Activated naive CD8-positive, alpha-beta T cell treated with anti-CD3 and anti-CD28 coated beads for 36 hours (primary cell): ENCODE measurements around the gene MAN2A1. TPM values are rescaled to one million over a fixed set of nuclear protein-coding genes. Genes with fewer than 3 reads are reported as not detected.

Experiments used
- DNase-seq: peaks from one replicate; pipeline ENCODE4 v3.0.0; 2021
- H3K27ac Mint-ChIP-seq: one replicate; pipeline ENCODE4 v1.8.0; 2022; ENCODE audit warnings: mild to moderate bottlenecking, moderate library complexity, mixed read lengths
- H3K27me3 Mint-ChIP-seq: one replicate; pipeline ENCODE4 v1.8.0; 2022; ENCODE audit warnings: mild to moderate bottlenecking, mixed read lengths
- H3K36me3 Mint-ChIP-seq: one replicate; pipeline ENCODE4 v1.8.0; 2021; ENCODE audit warnings: mild to moderate bottlenecking, mixed read lengths
- H3K4me1 Mint-ChIP-seq: one replicate; pipeline ENCODE4 v1.8.0; 2021; ENCODE audit warnings: mixed read lengths
- H3K4me3 Mint-ChIP-seq: one replicate; pipeline ENCODE4 v1.8.0; 2022; ENCODE audit warnings: mild to moderate bottlenecking, moderate library complexity, mixed read lengths
- H3K9me3 Mint-ChIP-seq: one replicate; pipeline ENCODE4 v1.8.0; 2022; ENCODE audit warnings: mixed read lengths
- total RNA-seq, 2 experiments: library from RNA; stranded (reverse); gene quantifications; one replicate each; pipeline ENCODE4 v1.2.3, GENCODE V29; 2021

The MAN2A1 gene
- total RNA-seq, 2 experiments from 2014 or later, result 28.7 to 28.8 TPM

GRCh38 chr5:109862301-109862700 lies 172.6 kb downstream of the MAN2A1 start:
- DNase-seq, result no peak
- Mint-ChIP-seq H3K27ac (no peak overlapping the region), H3K4me1 (peaks cover 44% of the 10 kb centered on the region), H3K36me3 (peaks cover 64% of the 10 kb centered on the region), H3K4me3 (no peak overlapping the region), H3K9me3 (no peaks in the 10 kb centered on the region), H3K27me3 (no peaks in the 10 kb centered on the region)

GRCh38 chr5:109863752-109864151 lies 174.0 kb downstream of the MAN2A1 start:
- Mint-ChIP-seq H3K4me1 (peaks cover 43% of the 10 kb centered on the region), H3K27me3 (no peaks in the 10 kb centered on the region), H3K36me3 (peaks cover 67% of the 10 kb centered on the region), H3K27ac (peak overlapping the region; percentile 38), H3K9me3 (no peaks in the 10 kb centered on the region), H3K4me3 (no peak overlapping the region)
- no peak for DNase-seq

- peaks cover 47% of the 10 kb centered on the region for H3K4me1 Mint-ChIP-seq
- H3K36me3 Mint-ChIP-seq, result peaks cover 62% of the 10 kb centered on the region
- no peaks in the 10 kb centered on the region for H3K27me3 Mint-ChIP-seq
- H3K27ac Mint-ChIP-seq, result no peak overlapping the region
- H3K4me3 Mint-ChIP-seq, result no peak overlapping the region
- no peak for DNase-seq
- no peaks in the 10 kb centered on the region for H3K9me3 Mint-ChIP-seq
Observed at GRCh38 chr5:109865637-109866036, 175.9 kb downstream of the MAN2A1 start.

- no peaks in the 10 kb centered on the region for H3K9me3 Mint-ChIP-seq
- DNase-seq, result no peak
- H3K27me3 Mint-ChIP-seq, result no peaks in the 10 kb centered on the region
- peaks cover 63% of the 10 kb centered on the region for H3K36me3 Mint-ChIP-seq
- peaks cover 48% of the 10 kb centered on the region for H3K4me1 Mint-ChIP-seq
- H3K27ac Mint-ChIP-seq, result no peak overlapping the region
- no peak overlapping the region for H3K4me3 Mint-ChIP-seq
Observed at GRCh38 chr5:109866051-109866450, 176.3 kb downstream of the MAN2A1 start.

- no peaks in the 10 kb centered on the region for H3K27me3 Mint-ChIP-seq
- H3K9me3 Mint-ChIP-seq, result peaks cover 1% of the 10 kb centered on the region
- H3K4me1 Mint-ChIP-seq, result peaks cover 35% of the 10 kb centered on the region
- H3K36me3 Mint-ChIP-seq, result peaks cover 52% of the 10 kb centered on the region
- DNase-seq, result no peak
- peak overlapping the region; percentile 40 for H3K27ac Mint-ChIP-seq
- H3K4me3 Mint-ChIP-seq, result no peak overlapping the region
Observed at GRCh38 chr5:109868737-109869136, 179.0 kb downstream of the MAN2A1 start.

GRCh38 chr5:109873687-109874086 lies 184.0 kb downstream of the MAN2A1 start:
- peak overlapping the region; percentile 9 for H3K27ac Mint-ChIP-seq
- H3K36me3 Mint-ChIP-seq, result peaks cover 17% of the 10 kb centered on the region
- peaks cover 1% of the 10 kb centered on the region for H3K9me3 Mint-ChIP-seq
- H3K27me3 Mint-ChIP-seq, result no peaks in the 10 kb centered on the region
- H3K4me3 Mint-ChIP-seq, result no peak overlapping the region
- no peak for DNase-seq
- peaks cover 40% of the 10 kb centered on the region for H3K4me1 Mint-ChIP-seq

- Mint-ChIP-seq H3K9me3 (peaks cover 1% of the 10 kb centered on the region), H3K4me1 (peaks cover 36% of the 10 kb centered on the region), H3K27me3 (no peaks in the 10 kb centered on the region), H3K4me3 (no peak overlapping the region), H3K36me3 (peaks cover 12% of the 10 kb centered on the region), H3K27ac (peak overlapping the region; percentile 9)
- no peak for DNase-seq
Observed at GRCh38 chr5:109874108-109874507, 184.4 kb downstream of the MAN2A1 start.

GRCh38 chr5:109876030-109876725 lies 186.5 kb downstream of the MAN2A1 start:
- H3K27me3 Mint-ChIP-seq, result no peaks in the 10 kb centered on the region
- H3K9me3 Mint-ChIP-seq, result peaks cover 1% of the 10 kb centered on the region
- peak overlapping the region; percentile 10 for H3K27ac Mint-ChIP-seq
- H3K4me3 Mint-ChIP-seq, result no peak overlapping the region
- H3K36me3 Mint-ChIP-seq, result peaks cover 5% of the 10 kb centered on the region
- no peak for DNase-seq
- peaks cover 34% of the 10 kb centered on the region for H3K4me1 Mint-ChIP-seq

- Mint-ChIP-seq H3K4me3 (no peak overlapping the region), H3K36me3 (peaks cover 5% of the 10 kb centered on the region), H3K27ac (no peak overlapping the region), H3K4me1 (peaks cover 41% of the 10 kb centered on the region), H3K27me3 (no peaks in the 10 kb centered on the region), H3K9me3 (peaks cover 1% of the 10 kb centered on the region)
- no peak for DNase-seq
Observed at GRCh38 chr5:109876941-109877669, 187.4 kb downstream of the MAN2A1 start.

- Mint-ChIP-seq H3K27me3 (no peaks in the 10 kb centered on the region), H3K4me1 (peaks cover 47% of the 10 kb centered on the region), H3K9me3 (no peaks in the 10 kb centered on the region), H3K36me3 (peaks cover under 1% of the 10 kb centered on the region), H3K4me3 (no peak overlapping the region), H3K27ac (no peak overlapping the region)
- DNase-seq, result no peak
Observed at GRCh38 chr5:109877670-109878045, 187.9 kb downstream of the MAN2A1 start.

- Mint-ChIP-seq H3K9me3 (no peaks in the 10 kb centered on the region), H3K4me1 (peaks cover 44% of the 10 kb centered on the region), H3K27ac (no peak overlapping the region)
Observed at GRCh38 chr5:109878887-109879286, 189.2 kb downstream of the MAN2A1 start.

GRCh38 chr5:109880907-109881685 lies 191.4 kb downstream of the MAN2A1 start:
- no peaks in the 10 kb centered on the region for H3K36me3 Mint-ChIP-seq
- no peak for DNase-seq
- no peak overlapping the region for H3K27ac Mint-ChIP-seq
- H3K27me3 Mint-ChIP-seq, result no peaks in the 10 kb centered on the region
- no peaks in the 10 kb centered on the region for H3K9me3 Mint-ChIP-seq
- H3K4me1 Mint-ChIP-seq, result peaks cover 27% of the 10 kb centered on the region
- no peak overlapping the region for H3K4me3 Mint-ChIP-seq

More at GRCh38 chr5:109878887-109879286, 189.2 kb downstream of the MAN2A1 start:
- no peak overlapping the region for H3K4me3 Mint-ChIP-seq
- H3K36me3 Mint-ChIP-seq, result no peaks in the 10 kb centered on the region
- no peak for DNase-seq
- no peaks in the 10 kb centered on the region for H3K27me3 Mint-ChIP-seq

GRCh38 chr5:109882546-109882945 lies 192.8 kb downstream of the MAN2A1 start:
- no peak overlapping the region for H3K4me3 Mint-ChIP-seq
- H3K9me3 Mint-ChIP-seq, result no peaks in the 10 kb centered on the region

GRCh38 chr5:109884676-109885075 lies 194.9 kb downstream of the MAN2A1 start:
- Mint-ChIP-seq H3K4me3 (no peak overlapping the region), H3K27me3 (no peaks in the 10 kb centered on the region), H3K4me1 (peaks cover 21% of the 10 kb centered on the region), H3K36me3 (no peaks in the 10 kb centered on the region), H3K27ac (no peak overlapping the region), H3K9me3 (no peaks in the 10 kb centered on the region)
- no peak for DNase-seq

More at GRCh38 chr5:109882546-109882945, 192.8 kb downstream of the MAN2A1 start:
- no peak for DNase-seq
- Mint-ChIP-seq H3K36me3 (no peaks in the 10 kb centered on the region), H3K4me1 (peaks cover 21% of the 10 kb centered on the region), H3K27me3 (no peaks in the 10 kb centered on the region), H3K27ac (no peak overlapping the region)

- H3K4me3 Mint-ChIP-seq, result no peak overlapping the region
- no peak for DNase-seq
- no peaks in the 10 kb centered on the region for H3K27me3 Mint-ChIP-seq
- no peaks in the 10 kb centered on the region for H3K36me3 Mint-ChIP-seq
- H3K9me3 Mint-ChIP-seq, result no peaks in the 10 kb centered on the region
- no peak overlapping the region for H3K27ac Mint-ChIP-seq
- peaks cover 21% of the 10 kb centered on the region for H3K4me1 Mint-ChIP-seq
Observed at GRCh38 chr5:109885205-109885604, 195.5 kb downstream of the MAN2A1 start.
